Inferior parietal cortex (tissue), 1 donor: ENCODE results near the gene SNHG17.

Source experiments
- DNase-seq: peaks from one replicate; pipeline ENCODE4 v3.0.0-alpha.2; 2016; ENCODE audit errors: extremely low spot score

The SNHG17 gene

GRCh38 chr20:38373898-38374297, 61.2 kb downstream of the SNHG17 start:
- DNase-seq: no peak

- no peak for DNase-seq
Measured at GRCh38 chr20:38373231-38373867, 61.8 kb downstream of the SNHG17 start.

- DNase-seq: no peak
Measured at GRCh38 chr20:38372806-38373205, 62.3 kb downstream of the SNHG17 start.
